Neuronal stem cell (in vitro differentiated cells): Measurements from ENCODE around the gene DSCAM.

Experiments
- DNase-seq: peaks from one replicate; pipeline ENCODE4 v3.0.0-alpha.2; 2013; ENCODE audit warnings: low spot score
- H2AFZ ChIP-seq: one replicate; pipeline ENCODE4 v1.6.1; 2013; ENCODE audit warnings: mild to moderate bottlenecking, low read length, inconsistent platforms
- H2AK5ac ChIP-seq: 2 replicates; pipeline ENCODE4 v1.6.1; 2013; ENCODE audit warnings: low read depth, mild to moderate bottlenecking, inconsistent platforms, low read length, moderate library complexity, mixed read lengths
- H2BK120ac ChIP-seq: 2 replicates; pipeline ENCODE4 v1.6.1; 2013; ENCODE audit warnings: low read depth, mild to moderate bottlenecking, inconsistent platforms, low read length, moderate library complexity, mixed read lengths
- H2BK12ac ChIP-seq: one replicate; pipeline ENCODE4 v1.6.1; 2013; ENCODE audit warnings: low read length, inconsistent platforms
- H2BK15ac ChIP-seq: 2 replicates; pipeline ENCODE4 v1.6.1; 2013; ENCODE audit warnings: mild to moderate bottlenecking, low read length, inconsistent platforms, mixed read lengths
- H2BK5ac ChIP-seq: one replicate; pipeline ENCODE4 v1.6.1; 2013; ENCODE audit warnings: inconsistent platforms, mild to moderate bottlenecking, low read length, moderate library complexity
- H3K14ac ChIP-seq: one replicate; pipeline ENCODE4 v1.6.1; 2013; ENCODE audit warnings: low read length, inconsistent platforms
- H3K18ac ChIP-seq: 2 replicates; pipeline ENCODE4 v1.6.1; 2013; ENCODE audit warnings: low read length, inconsistent platforms
- H3K23ac ChIP-seq: 2 replicates; pipeline ENCODE4 v1.6.1; 2013; ENCODE audit warnings: low read depth, mild to moderate bottlenecking, mixed read lengths, low read length, inconsistent platforms; ENCODE audit not compliant: poor library complexity
- H3K27ac ChIP-seq: replicated peaks from 3 replicates; pipeline ENCODE4 v1.5.1; 2013; ENCODE audit warnings: low read length, inconsistent platforms
- H3K27me3 ChIP-seq, 3 experiments: 2 replicates each; pipeline ENCODE4 v1.6.1; 2013; ENCODE audit warnings: low read length in 3 of 3, mild to moderate bottlenecking in 2 of 3, inconsistent platforms in 1 of 3, low read depth in 1 of 3, mixed read lengths in 1 of 3, moderate library complexity in 1 of 3; ENCODE audit not compliant: control insufficient read depth in 3 of 3, insufficient read depth in 3 of 3
- H3K36me3 ChIP-seq, 2 donors: replicated peaks in 1 of 2; 2 replicates each; pipeline ENCODE4 v1.6.1; 2013; ENCODE audit warnings: low read length in 2 of 2; ENCODE audit not compliant: control insufficient read depth in 2 of 2, insufficient read depth in 2 of 2
- H3K4ac ChIP-seq: 2 replicates; pipeline ENCODE4 v1.6.1; 2013; ENCODE audit warnings: inconsistent platforms, mild to moderate bottlenecking, low read length, moderate library complexity
- H3K4me1 ChIP-seq, 2 donors: 1 replicate in 1 of 2; 2 replicates in 1 of 2; pipeline ENCODE4 v1.6.1; 2013; ENCODE audit warnings: low read length in 2 of 2, low read depth in 1 of 2; ENCODE audit not compliant: control insufficient read depth in 2 of 2, insufficient read depth in 1 of 2
- H3K4me2 ChIP-seq: one replicate; pipeline ENCODE4 v1.6.1; 2013; ENCODE audit warnings: mild to moderate bottlenecking, low read length, inconsistent platforms; ENCODE audit not compliant: insufficient read depth, poor library complexity, severe bottlenecking
- H3K4me3 ChIP-seq, 2 donors: 2 replicates each; pipeline ENCODE4 v1.5.1; 2013; ENCODE audit warnings: low read length in 2 of 2, mild to moderate bottlenecking in 2 of 2, inconsistent platforms in 1 of 2, moderate library complexity in 1 of 2
- H3K79me1 ChIP-seq: one replicate; pipeline ENCODE4 v1.6.1; 2013; ENCODE audit warnings: low read depth, mild to moderate bottlenecking, inconsistent platforms, low read length, moderate library complexity
- H3K9ac ChIP-seq: one replicate; pipeline ENCODE4 v1.6.1; 2013; ENCODE audit warnings: mild to moderate bottlenecking, low read depth, low read length, inconsistent platforms; ENCODE audit not compliant: poor library complexity
- H3K9me3 ChIP-seq, 2 donors: replicated peaks in 1 of 2; 2 replicates each; pipeline versions ENCODE3 to v1.6.1; 2013; ENCODE audit warnings: low read length in 2 of 2, mild to moderate bottlenecking in 2 of 2, inconsistent platforms in 1 of 2, low read depth in 1 of 2, mixed read lengths in 1 of 2, moderate library complexity in 1 of 2; ENCODE audit not compliant: control insufficient read depth in 2 of 2, insufficient read depth in 1 of 2
- H4K8ac ChIP-seq: one replicate; pipeline ENCODE4 v1.6.1; 2013; ENCODE audit warnings: low read depth, mild to moderate bottlenecking, inconsistent platforms, low read length, moderate library complexity
- H4K91ac ChIP-seq: one replicate; pipeline ENCODE4 v1.6.1; 2013; ENCODE audit warnings: low read length, low read depth, mild to moderate bottlenecking, inconsistent platforms; ENCODE audit not compliant: poor library complexity
- WGBS, 2 donors: extraction: QIAGEN DNeasy Blood & Tissue Kit; methylation state at CpG; one replicate each; pipeline ENCODE4 v1.1.7; 2013; ENCODE audit warnings: missing lambda C conversion rate in 2 of 2, mixed read lengths in 1 of 2; ENCODE audit not compliant: insufficient read length in 2 of 2, insufficient replicate concordance in 1 of 2; ENCODE audit errors: extremely low coverage in 2 of 2; 5-methylcytosine and 5-hydroxymethylcytosine counted together

The DSCAM gene

GRCh38 chr21:39972976-39973770 is 873.8 kb downstream of the DSCAM start:
- H2BK120ac ChIP-seq = no peak overlapping the region
- H2AK5ac ChIP-seq = no peak overlapping the region
- H4K91ac ChIP-seq = no peak overlapping the region
- H3K9ac ChIP-seq = no peak overlapping the region
- no peaks in the 10 kb centered on the region for H3K27me3 ChIP-seq
- no peak overlapping the region for H3K4me2 ChIP-seq
- H3K4me3 ChIP-seq = no peak overlapping the region
- no peaks in the 10 kb centered on the region for H3K79me1 ChIP-seq
- no peak overlapping the region for H2AFZ ChIP-seq
- no CpG with 5 or more reads among the region's 14 CpGs for WGBS, 2 donors
- no peak overlapping the region for H3K14ac ChIP-seq
- peaks cover 0 to 2% of the 10 kb centered on the region in 2 donors for H3K9me3 ChIP-seq
- no peak for DNase-seq
- H3K36me3 ChIP-seq = no peaks in the 10 kb centered on the region
- no peak overlapping the region for H4K8ac ChIP-seq
- H2BK12ac ChIP-seq = no peak overlapping the region
- H3K18ac ChIP-seq = no peak overlapping the region
- no peak overlapping the region for H2BK15ac ChIP-seq
- H2BK5ac ChIP-seq = no peak overlapping the region
- H3K4ac ChIP-seq = no peak overlapping the region
- peaks cover 2 to 3% of the 10 kb centered on the region in 2 donors for H3K4me1 ChIP-seq
- no peak overlapping the region for H3K23ac ChIP-seq
- no peak overlapping the region for H3K27ac ChIP-seq

- no peak overlapping the region for H4K91ac ChIP-seq
- no peak overlapping the region for H2BK5ac ChIP-seq
- H3K4ac ChIP-seq = no peak overlapping the region
- H3K79me1 ChIP-seq = no peaks in the 10 kb centered on the region
- no peak overlapping the region for H4K8ac ChIP-seq
- H3K4me3 ChIP-seq = no peak overlapping the region
- peaks cover 0 to 3% of the 10 kb centered on the region in 2 donors for H3K9me3 ChIP-seq
- H3K36me3 ChIP-seq = no peaks in the 10 kb centered on the region
- no peak for DNase-seq
- no peak overlapping the region for H3K14ac ChIP-seq
- no CpG with 5 or more reads among the region's 4 CpGs for WGBS, 2 donors
- H3K18ac ChIP-seq = no peak overlapping the region
- no peak overlapping the region for H3K23ac ChIP-seq
- H3K9ac ChIP-seq = no peak overlapping the region
- no peak overlapping the region for H2BK15ac ChIP-seq
- H3K27ac ChIP-seq = no peak overlapping the region
- H2BK12ac ChIP-seq = no peak overlapping the region
- no peak overlapping the region for H3K4me2 ChIP-seq
- no peak overlapping the region for H2BK120ac ChIP-seq
- no peak overlapping the region for H2AK5ac ChIP-seq
- H3K27me3 ChIP-seq = no peaks in the 10 kb centered on the region
- no peak overlapping the region for H2AFZ ChIP-seq
- H3K4me1 ChIP-seq = peaks cover 2 to 3% of the 10 kb centered on the region in 2 donors
Measured at GRCh38 chr21:39972471-39972870, 874.5 kb downstream of the DSCAM start.

- Histone ChIP-seq H4K91ac (no peak overlapping the region), H3K36me3 (no peaks in the 10 kb centered on the region), H4K8ac (no peak overlapping the region), H3K9ac (no peak overlapping the region), H2BK12ac (no peak overlapping the region), H2BK120ac (no peak overlapping the region), H2BK5ac (no peak overlapping the region), H3K4me1 (peaks cover 2 to 3% of the 10 kb centered on the region in 2 donors), H2AK5ac (no peak overlapping the region), H3K79me1 (no peaks in the 10 kb centered on the region), H3K27me3 (no peaks in the 10 kb centered on the region), H2BK15ac (no peak overlapping the region), H2AFZ (no peak overlapping the region), H3K4ac (no peak overlapping the region), H3K18ac (no peak overlapping the region), H3K4me3 (no peak overlapping the region), H3K27ac (no peak overlapping the region), H3K4me2 (no peak overlapping the region), H3K9me3 (peaks cover 0 to 3% of the 10 kb centered on the region in 2 donors), H3K14ac (no peak overlapping the region), H3K23ac (no peak overlapping the region)
- WGBS, 2 donors = no CpG with 5 or more reads among the region's 2 CpGs
- DNase-seq = no peak
Measured at GRCh38 chr21:39971956-39972355, 875.0 kb downstream of the DSCAM start.

- WGBS, 2 donors = no CpG with 5 or more reads among the region's 8 CpGs
- Histone ChIP-seq H3K27ac (no peak overlapping the region), H2AK5ac (no peak overlapping the region), H3K23ac (no peak overlapping the region), H2BK5ac (peak overlapping the region; percentile 21), H2AFZ (no peak overlapping the region), H2BK120ac (no peak overlapping the region), H3K9ac (no peak overlapping the region), H2BK15ac (no peak overlapping the region), H4K91ac (no peak overlapping the region), H4K8ac (no peak overlapping the region), H3K79me1 (no peaks in the 10 kb centered on the region), H3K4me1 (peaks cover 2 to 3% of the 10 kb centered on the region in 2 donors), H3K14ac (no peak overlapping the region), H3K36me3 (no peaks in the 10 kb centered on the region), H3K4me3 (no peak overlapping the region), H3K18ac (peak overlapping the region; percentile 2), H3K4me2 (no peak overlapping the region), H3K9me3 (peaks cover 0 to 2% of the 10 kb centered on the region in 2 donors), H2BK12ac (no peak overlapping the region), H3K27me3 (no peaks in the 10 kb centered on the region), H3K4ac (no peak overlapping the region)
- DNase-seq = no peak
Measured at GRCh38 chr21:39969691-39970364, 877.1 kb downstream of the DSCAM start.
